ENCODE data around the gene EMX1.

EMX1 gene

DNA sequence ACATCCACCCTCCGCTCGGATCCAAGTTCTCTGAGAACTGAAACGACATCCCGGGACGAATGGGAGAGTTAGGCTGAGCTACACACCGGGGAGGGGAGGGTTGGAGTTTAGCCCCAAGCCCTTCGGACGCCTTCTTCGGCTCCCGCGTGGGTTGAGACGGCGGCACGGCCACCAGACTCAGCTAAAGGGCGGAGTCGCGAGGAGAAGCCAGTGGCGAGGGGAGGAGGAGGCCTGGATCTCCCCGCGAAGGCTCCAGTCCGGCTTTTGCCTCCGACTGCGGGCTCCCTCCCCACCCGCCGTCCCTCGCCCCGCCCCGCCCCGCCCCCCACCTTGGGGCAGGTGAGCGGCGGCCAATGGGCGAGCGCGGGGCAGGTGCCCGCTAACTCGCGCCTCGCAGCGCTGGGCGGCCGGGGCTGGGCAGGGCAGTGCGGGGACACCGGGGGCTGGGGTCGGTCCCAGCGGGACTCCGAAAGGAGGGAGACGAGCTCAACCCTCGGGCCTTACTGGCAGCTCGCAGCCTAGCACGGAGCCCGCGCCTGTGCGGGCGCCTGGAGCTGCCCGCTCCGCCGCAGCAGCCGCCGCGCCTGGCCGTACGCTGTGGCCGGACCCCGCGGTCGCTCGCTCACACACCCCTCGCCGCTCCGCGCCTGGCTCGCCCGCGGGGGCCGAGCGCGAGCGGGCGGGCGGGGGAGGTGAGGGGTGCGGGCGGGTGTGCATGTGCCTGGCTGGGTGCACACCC lies at the start of gene EMX1:
Gene EMX1, plus strand, starts transcription at position 382 of the 739 bp plus-strand sequence. Its CDS starts 334 bp downstream, at position 716.
- no peak for DNase-seq (ENCODE audit: low read depth in 2 of 2, low spot score in 1 of 2)

GRCh38 chr2:72871060-72871459 lies 46.3 kb upstream of the EMX1 start:
- DNase-seq (ENCODE audit: low read depth in 2 of 2, low spot score in 1 of 2): no peak

DNA sequence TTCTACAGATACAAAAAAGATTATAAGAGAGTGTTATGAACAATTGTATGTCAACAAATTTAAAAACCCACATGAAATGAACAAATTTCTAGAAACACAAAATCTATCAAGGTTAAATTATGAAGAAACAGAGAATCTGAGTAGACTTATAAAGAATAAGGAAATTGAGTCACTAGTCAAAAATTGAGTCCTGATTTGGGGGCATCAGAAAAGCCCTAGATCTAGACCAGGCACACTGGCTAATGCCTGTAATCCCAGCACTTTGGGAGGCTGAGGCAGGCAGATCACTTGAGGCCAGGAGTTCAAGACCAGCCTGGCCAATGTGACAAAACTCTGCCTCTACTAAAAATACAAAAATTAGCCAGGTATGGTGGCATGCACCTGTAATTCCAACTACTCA lies 45.4 kb upstream of the EMX1 start:
- no peak for DNase-seq (ENCODE audit: low read depth in 2 of 2, low spot score in 1 of 2)

DNA sequence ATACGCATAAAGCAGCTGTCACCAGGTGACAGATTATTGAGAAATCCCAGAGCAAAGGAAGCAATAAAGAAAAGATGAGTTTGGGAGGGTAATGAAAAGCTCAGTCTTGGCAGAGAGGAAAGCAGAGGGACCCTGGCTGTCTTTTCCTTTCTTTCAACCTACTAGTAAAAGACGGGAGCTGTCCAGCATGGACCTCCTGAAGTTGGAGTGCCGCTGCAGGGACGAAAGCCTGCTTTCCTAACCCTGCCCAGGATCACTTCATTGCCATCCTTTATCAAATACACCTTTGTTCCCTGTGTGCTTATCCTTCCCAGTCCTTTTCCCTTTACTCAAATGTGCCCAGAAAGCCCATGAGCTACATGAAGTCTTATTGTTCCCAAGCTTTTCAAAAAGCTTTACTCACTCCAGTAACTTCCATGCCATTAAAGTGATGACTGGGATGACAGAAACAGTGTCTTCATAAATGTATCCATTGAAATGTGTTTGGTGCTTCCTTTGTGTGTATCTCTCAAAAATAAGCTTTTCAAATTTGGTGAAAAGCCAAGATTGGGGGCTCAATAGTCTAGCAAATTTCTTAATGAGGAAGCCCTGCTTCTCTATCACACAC lies 33.9 kb upstream of the EMX1 start:
- no peak for DNase-seq (ENCODE audit: low read depth in 2 of 2, low spot score in 1 of 2)

DNA sequence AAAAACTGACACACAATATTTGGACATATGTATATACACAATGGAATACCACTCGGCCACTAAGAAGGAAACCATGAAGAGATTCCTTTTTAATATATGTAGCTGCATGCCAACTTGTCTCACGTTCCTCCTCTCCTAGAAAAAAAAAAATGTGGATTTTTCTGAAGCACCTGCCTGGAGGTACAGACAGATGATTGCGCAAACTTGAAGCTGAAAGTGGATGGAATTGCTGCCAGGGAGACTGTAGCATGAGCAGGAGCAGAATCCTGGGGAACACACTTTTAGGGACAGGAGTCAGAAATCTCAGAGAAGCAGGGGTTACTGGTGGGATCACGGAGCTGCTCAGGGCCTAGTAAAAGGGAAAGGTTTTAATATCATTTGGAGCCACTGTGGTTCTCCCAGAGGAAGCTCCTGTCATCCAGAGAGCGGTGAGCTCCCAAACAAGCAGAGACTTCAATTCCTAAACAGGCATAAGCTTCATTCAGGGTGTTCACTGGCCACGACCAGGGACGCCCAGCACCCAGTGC lies 30.8 kb upstream of the EMX1 start:
- DNase-seq (ENCODE audit: low read depth in 2 of 2, low spot score in 1 of 2): no peak

DNA sequence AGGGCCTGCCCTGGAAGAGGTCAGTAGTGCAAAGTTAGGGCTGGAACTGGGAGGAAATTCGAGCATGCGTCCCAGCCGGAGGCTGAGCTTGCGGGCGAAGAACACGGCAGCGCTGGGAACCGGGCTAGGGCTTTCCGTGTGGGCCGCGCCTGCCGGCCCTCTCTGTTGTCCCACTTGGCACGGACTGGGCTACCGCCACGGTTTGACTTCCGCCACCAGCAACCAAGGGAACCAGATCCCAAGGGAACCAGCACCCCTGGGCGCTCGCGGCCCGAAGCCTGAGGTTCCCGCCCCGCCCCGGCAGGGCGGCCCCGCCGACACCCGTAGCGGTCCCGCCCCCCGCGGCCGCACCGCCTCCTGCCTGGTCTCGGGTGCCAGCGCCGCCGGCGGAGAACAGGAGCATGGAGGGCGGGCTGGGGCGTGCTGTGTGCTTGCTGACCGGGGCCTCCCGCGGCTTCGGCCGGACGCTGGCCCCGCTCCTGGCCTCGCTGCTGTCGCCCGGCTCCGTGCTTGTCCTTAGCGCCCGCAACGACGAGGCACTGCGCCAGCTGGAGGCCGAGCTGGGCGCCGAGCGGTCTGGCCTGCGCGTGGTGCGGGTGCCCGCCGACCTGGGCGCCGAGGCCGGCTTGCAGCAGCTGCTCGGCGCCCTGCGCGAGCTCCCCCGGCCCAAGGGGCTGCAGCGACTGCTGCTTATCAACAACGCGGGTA lies 30.1 kb upstream of the EMX1 start, which contains the start of gene SPR:
Gene SPR, plus strand, starts transcription at position 377 of the 708 bp plus-strand sequence. Its CDS starts 25 bp downstream, at position 402.
- peak in 1 of 2 donors; percentile 12 for DNase-seq (ENCODE audit: low read depth in 2 of 2, low spot score in 1 of 2)

DNA sequence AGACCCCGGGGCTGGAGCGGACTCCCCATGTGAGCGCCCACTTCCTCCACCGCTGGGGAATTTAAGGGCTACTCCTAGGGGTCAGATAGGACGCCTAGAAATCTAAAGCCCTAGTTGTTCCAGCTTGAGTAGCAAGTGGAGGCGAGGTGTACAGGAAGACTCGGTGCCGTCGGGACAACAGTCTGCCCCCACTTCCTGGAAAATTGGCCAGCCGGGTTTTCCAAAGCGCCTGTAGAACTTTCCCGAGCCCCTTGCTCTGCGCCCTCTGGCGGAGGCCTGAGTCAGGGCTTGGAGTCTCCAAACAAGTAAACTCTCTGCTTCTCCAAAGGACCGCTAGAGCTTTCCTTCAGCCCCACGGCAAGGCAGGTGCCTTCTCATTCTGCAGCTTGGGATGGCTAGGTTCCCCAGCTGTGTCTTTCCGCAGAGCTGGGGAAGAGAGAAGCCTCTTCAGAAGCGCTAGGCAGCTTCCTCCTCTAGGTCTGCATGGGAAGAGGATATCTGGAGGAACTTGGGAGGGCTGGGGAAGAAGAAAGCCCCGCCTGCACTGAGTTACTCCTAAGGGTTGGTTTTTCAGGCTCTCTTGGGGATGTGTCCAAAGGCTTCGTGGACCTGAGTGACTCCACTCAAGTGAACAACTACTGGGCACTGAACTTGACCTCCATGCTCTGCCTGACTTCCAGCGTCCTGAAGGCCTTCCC lies 29.4 kb upstream of the EMX1 start:
- peak in 1 of 2 donors; percentile 14 for DNase-seq (ENCODE audit: low read depth in 2 of 2, low spot score in 1 of 2)

GRCh38 chr2:72888438-72889202 lies 28.7 kb upstream of the EMX1 start:
- no peak for DNase-seq (ENCODE audit: low read depth in 2 of 2, low spot score in 1 of 2)

GRCh38 chr2:72889991-72890390 lies 27.3 kb upstream of the EMX1 start:
- DNase-seq (ENCODE audit: low read depth in 2 of 2, low spot score in 1 of 2): no peak

GRCh38 chr2:72891091-72891818 lies 26.1 kb upstream of the EMX1 start:
- DNase-seq (ENCODE audit: low read depth in 2 of 2, low spot score in 1 of 2): no peak

DNA sequence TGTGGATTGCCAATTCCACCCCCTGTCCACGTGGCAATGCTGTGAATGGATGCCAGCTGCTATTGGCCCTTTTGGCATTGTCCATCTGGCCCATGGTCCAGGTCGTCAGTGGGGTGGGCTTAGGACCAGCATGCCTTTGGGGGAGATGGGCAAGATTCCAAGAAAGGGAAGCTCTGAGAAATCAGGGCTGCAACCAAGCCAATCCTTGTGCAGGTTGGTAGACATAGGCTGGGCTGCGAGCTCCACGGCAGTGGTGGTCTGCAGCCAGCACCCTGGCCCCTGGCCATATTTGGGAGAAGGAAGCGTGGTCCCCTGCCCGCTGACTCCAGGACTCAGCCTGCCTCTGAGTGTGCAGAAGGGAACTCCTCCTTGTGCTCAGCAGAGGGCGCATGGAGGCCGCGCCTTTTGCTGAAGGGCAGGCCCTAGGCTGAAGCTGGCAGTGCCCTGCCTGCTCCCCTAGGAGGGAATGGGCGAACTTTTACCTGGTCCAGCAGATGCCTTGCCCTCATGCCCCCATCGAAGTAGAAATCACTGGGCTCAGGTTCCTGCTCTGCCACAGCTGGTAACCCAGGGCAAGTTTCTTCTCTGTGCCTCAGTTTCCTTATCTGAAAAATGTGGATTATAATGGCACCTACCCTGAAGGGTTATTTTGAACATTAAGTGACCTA lies 24.7 kb upstream of the EMX1 start:
- peak in 1 of 2 donors; percentile 27 for DNase-seq (ENCODE audit: low read depth in 2 of 2, low spot score in 1 of 2)

DNA sequence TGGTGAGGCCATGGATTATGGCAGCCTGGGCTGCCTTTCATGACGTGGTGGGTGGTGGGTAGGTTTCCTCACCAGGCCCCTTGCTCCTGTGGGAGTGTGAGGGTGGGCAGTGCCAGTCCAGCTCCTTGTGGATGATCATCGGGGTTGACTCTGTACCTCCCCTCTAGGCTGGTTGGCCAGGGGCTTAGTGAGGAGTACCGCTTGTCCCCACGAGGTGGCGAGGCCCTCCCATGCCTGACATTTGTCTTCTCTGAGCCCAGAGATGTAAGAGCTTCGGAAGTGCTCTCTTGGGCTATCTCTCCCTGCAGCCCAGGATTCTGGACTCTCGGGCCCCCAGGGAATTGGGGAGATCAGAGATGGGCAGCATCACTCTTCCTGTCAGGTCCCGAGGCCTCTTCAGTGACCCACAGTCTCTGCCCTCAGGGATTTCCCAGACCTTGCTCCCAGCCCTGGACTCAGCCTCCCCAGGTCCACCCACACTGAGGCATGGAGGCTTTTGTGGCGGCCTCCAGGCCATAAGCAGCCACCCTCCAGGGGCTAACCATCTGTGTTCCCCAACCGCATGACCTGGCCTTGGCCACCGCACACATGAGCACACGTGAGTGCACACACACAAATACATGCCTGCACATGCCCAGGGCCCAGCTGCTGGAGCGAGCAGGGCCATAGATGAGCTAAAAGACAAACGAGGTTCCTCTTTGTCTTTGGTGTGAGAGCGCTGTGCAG lies 23.6 kb upstream of the EMX1 start:
- no peak for DNase-seq (ENCODE audit: low read depth in 2 of 2, low spot score in 1 of 2)

GRCh38 chr2:72894514-72894913 lies 22.8 kb upstream of the EMX1 start:
- no peak for DNase-seq (ENCODE audit: low read depth in 2 of 2, low spot score in 1 of 2)

- no peak for DNase-seq (ENCODE audit: low read depth in 2 of 2, low spot score in 1 of 2)
These were observed 22.2 kb upstream of the EMX1 start for GRCh38 chr2:72895154-72895553.

DNA sequence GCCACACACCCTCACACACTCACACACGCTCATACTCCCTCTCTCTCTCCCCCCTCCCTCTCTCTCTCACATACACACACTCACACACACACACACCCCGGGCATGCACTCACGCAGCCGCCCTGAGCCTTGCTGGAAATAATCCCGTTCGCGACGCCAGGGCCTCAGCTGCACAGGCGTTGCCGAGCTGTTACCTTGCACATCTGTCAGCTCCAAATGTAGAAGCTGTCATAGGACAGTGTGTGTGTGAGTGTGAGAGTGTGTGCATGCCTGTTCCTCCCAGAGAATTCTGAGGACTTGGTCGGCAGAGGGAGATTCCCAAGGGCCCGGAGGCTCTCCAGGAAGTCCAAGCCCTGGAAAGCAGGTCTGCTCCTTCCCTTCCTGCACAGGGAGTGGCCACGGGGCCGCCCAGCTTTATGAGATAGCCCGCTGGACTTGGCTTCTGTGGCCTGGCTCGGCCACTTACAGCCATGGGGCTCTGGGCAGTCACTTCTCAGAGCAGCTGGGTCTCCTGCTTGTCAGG lies 21.5 kb upstream of the EMX1 start:
- no peak for DNase-seq (ENCODE audit: low read depth in 2 of 2, low spot score in 1 of 2)

DNA sequence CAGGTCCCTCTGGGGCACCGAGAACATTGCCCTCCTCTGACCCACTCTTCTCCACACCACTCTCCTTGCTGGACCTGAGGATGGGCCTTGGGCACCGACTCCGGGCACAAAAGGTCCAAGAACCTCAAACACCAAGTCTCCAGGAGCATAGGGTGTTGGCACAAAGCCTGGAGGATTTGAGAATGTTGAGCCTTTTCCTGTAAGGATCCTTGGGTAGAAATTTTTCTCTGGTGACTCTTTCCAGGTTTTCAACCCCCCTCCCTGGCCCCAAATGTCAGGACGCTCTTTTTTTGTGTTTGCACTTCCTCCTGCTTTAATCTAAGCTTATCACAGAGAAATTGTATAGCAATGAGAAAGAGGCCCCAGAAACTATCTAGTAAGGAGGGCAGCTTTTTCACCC lies 20.9 kb upstream of the EMX1 start:
- DNase-seq (ENCODE audit: low read depth in 2 of 2, low spot score in 1 of 2): no peak

- DNase-seq (ENCODE audit: low read depth in 2 of 2, low spot score in 1 of 2): no peak
These were observed 19.3 kb upstream of the EMX1 start for GRCh38 chr2:72897785-72898584.

DNA sequence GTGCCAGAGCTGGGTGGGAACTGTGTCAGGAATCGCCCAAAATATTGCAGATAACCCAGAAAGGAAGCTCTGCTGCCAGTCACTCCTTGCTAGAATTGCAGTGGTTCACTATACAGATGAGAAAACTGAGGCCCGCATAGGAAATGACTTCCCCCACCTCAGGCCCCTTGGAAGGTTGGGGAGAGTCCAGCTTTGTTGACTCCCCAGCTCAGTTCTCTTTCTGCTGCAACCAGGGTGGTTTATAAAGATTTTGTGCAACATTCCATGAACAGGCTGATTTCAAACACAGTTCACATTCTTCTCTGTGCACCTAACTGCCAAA lies 18.8 kb upstream of the EMX1 start:
- no peak for DNase-seq (ENCODE audit: low read depth in 2 of 2, low spot score in 1 of 2)
